ENCODE measurements around the gene DACH1. TPM values are rescaled to one million over a fixed set of nuclear protein-coding genes. Genes with fewer than 3 reads are reported as not detected.

Gene DACH1
- total RNA-seq, 1 donor from 2014 or later: 37.1 TPM

GRCh38 chr13:71546881-71547280, 320.1 kb downstream of the DACH1 start:
- Mint-ChIP-seq H3K9me3 (ENCODE audit: low read depth) (no peaks in the 10 kb centered on the region), H3K27me3 (no peaks in the 10 kb centered on the region), H3K4me1 (ENCODE audit: low read depth) (peaks cover 2% of the 10 kb centered on the region), H3K36me3 (ENCODE audit: insufficient read depth) (peaks cover 5% of the 10 kb centered on the region), H3K27ac (no peak overlapping the region), H3K4me3 (ENCODE audit: low read depth) (no peak overlapping the region)
- DNase-seq (ENCODE audit: low spot score, unreplicated experiment): no peak
- no peak for TF ChIP-seq CTCF (IDR thresholded peaks at IDR 0.05; ENCODE audit: unreplicated experiment)

- H3K27ac Mint-ChIP-seq: no peak overlapping the region
- no peak overlapping the region for H3K4me3 Mint-ChIP-seq (ENCODE audit: low read depth)
- DNase-seq (ENCODE audit: low spot score, unreplicated experiment): no peak
- peaks cover 4% of the 10 kb centered on the region for H3K4me1 Mint-ChIP-seq (ENCODE audit: low read depth)
- TF ChIP-seq CTCF (IDR thresholded peaks at IDR 0.05; ENCODE audit: unreplicated experiment): no peak
- H3K36me3 Mint-ChIP-seq (ENCODE audit: insufficient read depth): peaks cover 6% of the 10 kb centered on the region
- H3K9me3 Mint-ChIP-seq (ENCODE audit: low read depth): no peaks in the 10 kb centered on the region
- H3K27me3 Mint-ChIP-seq: no peaks in the 10 kb centered on the region
These were observed 326.9 kb downstream of the DACH1 start for GRCh38 chr13:71540098-71540497.

DNA sequence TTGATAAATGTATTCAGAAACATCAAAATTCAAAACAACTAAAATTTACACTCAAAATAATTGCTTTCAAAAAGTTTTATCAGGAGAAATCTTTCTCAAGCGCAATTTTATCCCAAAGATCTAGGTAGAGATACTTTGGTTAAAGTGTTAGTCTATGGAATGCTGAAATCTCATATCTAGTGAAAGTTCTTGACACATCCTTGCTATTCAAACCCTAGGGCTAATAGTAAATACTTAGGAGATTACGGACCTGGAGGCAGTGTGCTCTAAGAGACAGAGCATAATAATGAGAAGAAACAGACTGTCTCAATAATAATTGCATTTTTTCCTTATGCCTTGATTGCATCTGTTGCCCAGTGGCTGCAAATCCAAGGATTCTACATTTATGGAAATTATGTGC, 330.8 kb downstream of the DACH1 start:
- no peaks in the 10 kb centered on the region for H3K27me3 Mint-ChIP-seq
- no peak for DNase-seq (ENCODE audit: low spot score, unreplicated experiment)
- no peak for TF ChIP-seq CTCF (IDR thresholded peaks at IDR 0.05; ENCODE audit: unreplicated experiment)

GRCh38 chr13:71524613-71525304, 342.2 kb downstream of the DACH1 start:
- TF ChIP-seq CTCF (IDR thresholded peaks at IDR 0.05; ENCODE audit: unreplicated experiment): no peak
- Mint-ChIP-seq H3K9me3 (ENCODE audit: low read depth) (peaks cover 2% of the 10 kb centered on the region), H3K4me3 (ENCODE audit: low read depth) (no peak overlapping the region), H3K4me1 (ENCODE audit: low read depth) (no peaks in the 10 kb centered on the region), H3K27me3 (no peaks in the 10 kb centered on the region), H3K36me3 (ENCODE audit: insufficient read depth) (peaks cover 12% of the 10 kb centered on the region), H3K27ac (no peak overlapping the region)
- no peak for DNase-seq (ENCODE audit: low spot score, unreplicated experiment)

More for the DNA sequence above, 330.8 kb downstream of the DACH1 start:
- Mint-ChIP-seq H3K9me3 (ENCODE audit: low read depth) (no peaks in the 10 kb centered on the region), H3K4me3 (ENCODE audit: low read depth) (no peak overlapping the region), H3K36me3 (ENCODE audit: insufficient read depth) (peaks cover 6% of the 10 kb centered on the region), H3K4me1 (ENCODE audit: low read depth) (peaks cover 6% of the 10 kb centered on the region), H3K27ac (no peak overlapping the region)

DNA sequence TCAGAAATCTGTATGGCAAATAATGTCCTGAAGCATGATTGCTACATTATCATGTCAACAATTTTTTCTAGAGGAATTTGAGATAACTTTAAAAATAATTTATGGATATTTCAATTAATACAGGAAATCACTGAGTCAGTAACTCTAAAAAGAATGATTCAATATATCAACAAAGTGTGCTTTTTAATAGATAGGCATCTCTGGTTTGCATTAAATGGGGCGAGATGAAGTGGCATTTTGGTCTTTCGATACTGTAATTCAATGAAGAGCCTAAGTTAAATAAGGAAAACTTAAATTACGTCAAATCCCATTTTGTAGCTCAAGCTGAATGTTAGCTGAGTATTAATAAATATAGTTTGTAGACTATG, 342.8 kb downstream of the DACH1 start:
- Mint-ChIP-seq H3K4me3 (ENCODE audit: low read depth) (no peak overlapping the region), H3K27me3 (no peaks in the 10 kb centered on the region), H3K27ac (no peak overlapping the region), H3K9me3 (ENCODE audit: low read depth) (peaks cover 2% of the 10 kb centered on the region), H3K36me3 (ENCODE audit: insufficient read depth) (peaks cover 8% of the 10 kb centered on the region), H3K4me1 (ENCODE audit: low read depth) (no peaks in the 10 kb centered on the region)
- no peak for DNase-seq (ENCODE audit: low spot score, unreplicated experiment)
- no peak for TF ChIP-seq CTCF (IDR thresholded peaks at IDR 0.05; ENCODE audit: unreplicated experiment)

All from progenitor cell of endocrine pancreas (in vitro differentiated cells).